HG03159 (cell line): ENCODE measurements around the gene PIK3CB.
"Not testable (repeated sequence)": the region's sequence is repeated elsewhere in the genome, so short reads cannot be mapped to it uniquely, and the experiment has no call there.

ENCODE experiments used
- ATAC-seq: cut with Tn5 transposase; IDR thresholded peaks from one replicate; pipeline ENCODE4 v1.9.1; 2021; ENCODE audit warnings: mild to moderate bottlenecking, moderate library complexity; ENCODE audit not compliant: unreplicated experiment

PIK3CB gene

DNA sequence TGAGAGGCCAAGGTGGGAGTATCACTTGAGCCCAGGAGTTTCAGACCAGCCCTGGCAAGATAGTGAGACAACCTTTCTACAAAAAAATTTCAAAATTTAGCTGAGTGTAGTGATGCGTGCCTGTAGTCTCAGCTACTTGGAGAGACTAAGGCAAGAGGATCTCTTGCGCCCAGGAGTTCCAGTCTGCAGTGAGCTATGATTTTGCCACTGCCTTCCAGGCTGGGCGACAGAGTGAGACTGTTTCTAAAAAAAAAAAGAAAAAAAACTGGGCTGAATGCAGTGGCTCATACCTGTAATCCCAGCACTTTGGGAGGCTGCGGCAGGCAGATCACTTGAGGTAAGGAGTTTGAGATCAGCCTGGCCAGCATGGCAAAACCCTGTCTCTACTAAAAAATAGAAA, 14.0 kb upstream of the PIK3CB start:
- no peak for ATAC-seq

DNA sequence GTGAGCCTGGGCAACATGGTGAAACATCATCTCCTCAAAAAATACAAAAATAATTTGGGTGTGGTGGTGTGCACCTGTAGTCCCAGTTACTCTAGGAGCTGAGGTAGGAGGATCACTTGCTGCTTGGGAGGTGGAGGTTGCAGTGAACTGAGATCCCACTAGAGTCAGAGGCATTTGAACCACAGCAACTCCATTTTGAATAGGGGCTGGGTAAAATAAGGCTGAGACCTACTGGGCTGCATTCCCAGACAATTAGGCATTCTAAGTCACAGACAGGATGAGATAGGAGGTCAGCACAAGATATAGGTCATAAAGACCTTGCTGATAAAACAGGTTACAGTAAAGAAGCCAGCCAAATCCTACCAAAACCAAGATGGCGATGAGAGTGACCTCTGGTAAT, 12.1 kb upstream of the PIK3CB start:
- ATAC-seq: not testable (repeated sequence)

DNA sequence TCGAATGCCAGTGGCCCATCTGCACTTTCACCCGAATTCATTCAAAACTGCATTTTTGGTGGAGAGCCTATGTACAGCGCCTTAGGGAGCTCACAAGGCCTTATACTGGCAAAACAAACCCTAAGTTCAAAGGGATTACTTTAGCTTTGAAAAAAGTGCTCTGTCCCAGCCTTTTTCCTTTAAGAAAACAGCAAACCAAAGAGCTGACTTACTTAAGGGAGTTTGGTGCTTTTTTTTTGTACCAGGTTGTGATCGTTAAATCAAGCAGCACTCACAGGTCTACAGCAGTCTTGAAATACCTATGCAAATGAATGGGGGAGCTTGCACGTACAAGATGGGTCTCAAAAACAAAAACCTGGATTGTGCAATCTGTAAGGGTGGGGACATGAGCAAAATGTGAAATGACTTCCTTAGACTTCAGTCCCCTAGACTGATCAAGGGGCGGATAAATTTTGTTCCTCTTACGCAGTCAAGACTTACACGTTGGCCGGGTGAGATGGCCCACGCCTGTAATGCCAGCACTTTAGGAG, 11.6 kb upstream of the PIK3CB start:
- no peak for ATAC-seq

DNA sequence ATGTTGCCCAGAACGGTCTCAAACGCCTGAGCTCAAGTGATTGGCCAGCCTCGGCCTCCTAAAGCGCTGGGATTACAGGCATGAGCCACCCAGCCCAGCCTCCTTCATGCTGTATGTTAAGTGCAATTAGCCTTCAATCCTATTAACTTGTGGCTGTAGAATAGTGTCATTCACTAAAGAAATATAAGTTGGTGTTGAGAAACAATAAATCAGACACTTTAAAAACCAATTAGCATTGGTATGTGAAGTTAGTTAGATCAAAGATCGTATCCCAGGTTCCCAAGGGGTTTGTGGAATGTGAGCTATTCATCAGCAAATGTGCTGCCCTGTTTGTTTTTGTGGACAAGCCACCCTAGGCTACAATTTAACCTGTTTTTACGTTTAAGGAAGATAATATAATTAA, 11.0 kb upstream of the PIK3CB start:
- ATAC-seq: no peak

DNA sequence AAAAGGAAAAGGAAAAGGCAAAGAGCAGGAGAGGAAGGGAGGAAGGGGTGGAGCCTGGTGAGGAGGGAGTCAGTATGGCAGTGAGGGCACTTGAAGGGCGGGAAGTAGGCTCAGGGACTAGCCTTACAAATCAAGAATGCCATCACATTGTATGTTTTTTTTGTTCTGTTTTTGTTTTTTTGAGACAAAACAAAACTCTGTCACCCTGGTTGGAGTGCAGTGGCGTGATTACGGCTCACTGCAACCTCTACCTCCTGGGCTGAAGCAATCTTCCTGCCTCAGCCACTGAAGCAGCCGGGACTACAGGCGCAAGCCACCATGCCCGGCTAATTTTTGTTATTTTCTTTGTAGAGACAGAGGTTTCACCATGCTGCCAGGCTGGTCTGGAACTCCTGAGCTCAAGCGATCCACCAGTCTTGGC, 10.5 kb upstream of the PIK3CB start:
- no peak for ATAC-seq

DNA sequence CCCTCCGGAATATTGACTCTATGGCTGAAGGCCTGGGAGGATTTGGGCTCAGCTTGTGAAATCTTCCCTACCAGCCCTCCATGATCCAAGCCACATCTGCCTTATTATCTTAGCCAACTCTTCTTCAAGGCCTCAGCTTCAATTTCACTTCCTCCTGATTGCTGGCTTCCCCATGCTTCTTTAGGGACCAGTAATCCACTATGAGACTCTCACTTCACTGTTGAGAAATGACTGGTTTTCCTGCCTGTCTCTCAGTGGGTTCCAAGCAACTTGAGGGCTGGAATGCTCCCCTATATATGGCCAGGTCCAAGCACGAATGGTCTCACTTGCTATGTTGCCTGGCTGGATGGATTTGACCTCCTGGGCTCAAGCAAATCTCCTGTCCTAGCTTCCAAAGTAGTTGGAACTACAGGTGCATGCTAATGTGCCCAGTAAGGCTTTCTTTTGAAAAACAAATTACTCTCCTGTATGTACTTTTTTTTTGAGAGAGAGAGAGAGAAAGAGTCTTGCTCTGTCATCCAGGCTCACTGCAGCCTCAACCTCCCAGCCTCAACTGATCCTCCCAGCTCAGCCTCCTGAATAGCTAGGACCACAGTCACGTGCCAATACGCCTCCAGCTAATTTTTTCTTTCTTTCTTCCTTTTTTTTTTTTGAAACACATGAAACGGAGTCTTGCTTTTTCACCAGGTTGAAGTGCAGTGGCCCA, 7.9 kb upstream of the PIK3CB start:
- peak; percentile 80 for ATAC-seq

DNA sequence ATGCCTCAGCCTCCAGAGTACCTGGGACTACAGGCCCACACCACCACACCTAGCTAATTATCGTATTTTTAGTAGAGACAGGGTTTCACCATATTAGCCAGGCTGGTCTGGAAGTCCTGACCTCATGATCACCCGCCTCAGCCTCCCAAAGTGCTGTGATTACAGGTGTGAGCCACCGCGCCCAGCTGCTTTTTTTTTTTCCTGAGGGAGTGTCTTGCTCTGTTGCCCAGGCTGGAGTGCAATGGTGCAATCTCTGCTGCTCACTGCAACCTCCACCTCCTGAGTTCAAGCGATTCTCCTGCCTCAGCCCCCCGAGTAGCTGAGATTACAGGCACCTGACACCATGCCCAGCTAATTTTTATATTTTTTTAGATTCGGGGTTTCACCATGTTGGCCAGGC, 3.7 kb upstream of the PIK3CB start:
- not testable (repeated sequence) for ATAC-seq

DNA sequence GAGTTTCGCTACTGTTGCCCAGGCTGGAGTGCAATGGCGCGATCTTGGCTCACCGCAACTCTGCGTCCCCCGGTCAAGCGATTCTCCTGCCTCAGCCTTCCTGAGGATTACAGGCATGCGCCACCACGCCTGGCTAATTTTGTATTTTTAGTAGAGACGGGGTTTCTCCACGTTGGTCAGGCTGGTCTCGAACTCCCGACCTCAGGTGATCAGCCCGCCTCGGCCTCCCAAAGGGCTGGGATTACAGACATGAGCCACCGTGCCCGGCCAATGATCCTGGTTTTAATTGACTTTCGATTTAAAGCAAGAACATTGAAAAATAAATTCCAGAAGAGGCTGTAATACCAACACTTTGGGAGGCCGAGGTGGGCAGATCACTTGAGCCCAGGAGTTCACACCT, 1.1 kb upstream of the PIK3CB start:
- not testable (repeated sequence) for ATAC-seq

DNA sequence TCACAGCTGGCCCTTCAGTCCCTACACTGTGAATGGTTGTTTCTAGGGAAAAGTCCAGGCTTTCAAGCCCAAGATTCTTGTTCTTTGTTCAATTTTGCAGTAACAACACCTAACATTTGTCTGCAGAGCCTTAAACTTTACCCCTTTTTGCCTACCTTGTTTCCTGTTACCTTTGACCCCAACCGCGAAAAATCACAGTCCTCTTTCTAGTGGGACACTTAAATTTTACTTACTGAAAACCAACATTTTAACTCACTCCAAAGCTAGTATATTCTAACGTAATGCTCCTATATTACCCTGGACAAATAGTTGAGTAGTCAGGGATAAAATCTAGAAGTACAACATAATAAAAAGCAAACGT, 649 bp upstream of the PIK3CB start:
- no peak for ATAC-seq

DNA sequence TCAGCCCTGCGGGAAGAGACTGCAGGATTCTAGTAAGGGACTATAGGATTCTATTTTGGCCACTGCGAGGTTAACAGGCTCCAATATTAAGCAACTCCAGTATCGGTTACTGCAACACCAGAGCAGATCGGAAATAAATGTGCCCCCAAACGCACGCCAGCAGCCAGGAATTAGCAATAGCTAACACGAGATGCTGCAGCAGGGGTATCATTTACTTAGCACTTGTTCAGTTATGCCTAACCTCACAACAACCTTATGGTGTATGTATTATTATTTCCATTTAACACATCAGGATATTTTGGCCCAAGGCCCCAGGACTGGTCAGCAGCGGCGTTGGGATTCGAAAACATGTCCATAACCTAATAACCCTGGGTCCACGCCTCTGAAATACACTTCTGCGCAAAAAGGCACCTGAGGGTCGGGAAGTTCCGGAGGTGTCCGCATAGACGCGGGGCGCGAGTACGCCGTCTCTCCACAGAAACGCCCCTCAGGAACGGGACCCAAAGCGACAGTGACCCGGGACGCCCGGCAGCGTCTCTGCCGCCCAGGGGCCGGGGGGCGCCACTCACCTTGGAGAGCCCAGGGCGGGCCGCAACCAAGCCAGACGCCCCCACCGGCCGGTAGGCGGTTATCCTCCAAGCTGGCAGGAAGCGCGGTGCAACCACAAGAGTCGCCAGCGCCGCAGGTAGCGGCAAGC, 681 bp downstream of the PIK3CB start:
- ATAC-seq: peak; percentile 51

DNA sequence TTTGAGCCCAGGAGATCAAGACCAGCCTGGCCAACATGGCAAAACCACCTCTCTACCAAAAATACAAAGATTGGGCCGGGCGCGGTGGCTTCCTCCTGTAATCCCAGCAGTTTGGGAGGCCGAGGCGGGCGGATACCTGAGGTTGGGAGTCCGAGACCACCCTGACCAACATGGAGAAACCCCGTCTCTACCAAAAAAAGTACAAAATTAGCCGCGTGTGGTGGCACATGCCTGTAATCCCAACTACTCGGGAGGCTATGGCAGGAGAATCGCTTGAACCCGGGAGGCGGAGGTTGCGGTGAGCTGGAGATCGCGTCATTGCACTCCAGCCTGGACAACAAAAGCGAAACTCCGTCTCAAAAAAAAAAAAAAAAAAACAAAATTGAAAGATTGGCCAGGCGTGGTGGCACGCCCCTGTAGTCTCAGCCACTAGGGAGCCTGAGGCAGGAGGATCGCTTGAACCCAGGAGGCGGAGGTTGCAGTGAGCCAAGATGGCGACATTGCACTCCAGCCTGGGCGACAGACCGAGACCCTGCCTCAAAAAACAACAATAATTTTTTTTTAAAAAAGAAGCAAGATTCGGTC, 2.2 kb downstream of the PIK3CB start:
- ATAC-seq: not testable (repeated sequence)

DNA sequence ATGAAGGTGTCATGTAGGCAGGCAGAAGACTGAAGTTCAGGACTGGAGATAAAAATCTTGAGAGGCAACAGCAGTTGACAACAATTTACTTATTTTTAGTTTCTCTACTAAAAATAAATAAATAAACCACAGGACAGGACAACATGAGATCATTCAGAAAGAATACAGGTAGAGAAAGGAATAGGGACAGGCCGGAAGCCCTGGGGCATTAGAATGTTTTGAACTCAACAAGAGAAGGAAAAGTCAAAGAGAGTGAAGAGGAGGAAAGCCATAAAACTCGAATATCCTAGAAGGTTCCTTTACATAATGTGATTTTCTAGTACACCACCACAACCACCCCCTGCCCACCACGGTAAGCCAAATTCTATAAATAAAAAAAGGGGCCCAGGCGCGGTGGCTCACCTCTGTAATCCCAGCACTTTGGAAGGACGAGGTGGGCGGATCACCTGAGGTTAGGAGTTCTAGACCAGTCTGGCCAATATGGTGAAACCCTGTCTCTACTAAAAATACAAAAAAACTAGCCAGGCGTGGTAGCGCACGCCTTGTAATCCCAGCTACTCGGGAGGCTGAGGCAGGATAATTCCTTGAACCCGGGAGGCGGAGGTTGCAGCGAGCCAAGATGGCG, 4.7 kb downstream of the PIK3CB start:
- no peak for ATAC-seq

DNA sequence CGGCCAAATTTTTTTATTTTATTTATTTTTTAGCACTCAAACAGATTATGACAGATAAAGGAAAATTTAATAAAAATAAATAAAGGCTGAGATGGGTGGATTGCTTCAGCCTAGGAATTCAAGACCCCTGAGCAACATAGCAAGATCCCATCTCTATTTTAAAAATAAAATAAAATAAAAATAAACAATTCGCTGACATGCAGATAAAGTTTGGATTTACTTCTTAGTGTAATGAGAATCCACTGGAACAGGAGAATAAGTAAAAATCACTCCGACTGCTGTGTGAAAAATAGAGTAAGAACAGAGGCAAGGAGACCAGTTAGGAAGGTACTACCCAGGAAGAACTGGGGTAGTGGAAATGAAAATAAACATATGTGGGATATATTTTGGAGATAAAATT, 5.6 kb downstream of the PIK3CB start:
- ATAC-seq: no peak

DNA sequence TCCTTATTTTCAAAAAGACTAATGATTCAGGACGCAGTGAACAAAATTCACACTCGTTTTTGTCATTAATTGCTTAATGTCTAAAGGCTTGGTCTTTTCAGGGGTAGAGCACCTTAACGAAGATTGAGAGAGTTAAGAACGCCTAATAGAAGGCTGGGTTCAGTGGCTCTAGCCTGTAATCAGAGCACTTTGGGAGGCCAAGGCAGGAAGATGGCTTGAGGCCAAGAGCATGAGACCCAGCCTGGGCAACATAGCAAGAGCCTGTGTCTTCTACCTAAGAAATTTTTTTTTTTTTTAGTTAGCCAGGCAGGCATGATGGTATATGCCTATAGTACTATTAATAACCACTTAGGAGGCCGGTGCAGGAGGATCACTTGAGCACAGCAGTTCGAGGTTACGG, 7.5 kb downstream of the PIK3CB start:
- no peak for ATAC-seq

DNA sequence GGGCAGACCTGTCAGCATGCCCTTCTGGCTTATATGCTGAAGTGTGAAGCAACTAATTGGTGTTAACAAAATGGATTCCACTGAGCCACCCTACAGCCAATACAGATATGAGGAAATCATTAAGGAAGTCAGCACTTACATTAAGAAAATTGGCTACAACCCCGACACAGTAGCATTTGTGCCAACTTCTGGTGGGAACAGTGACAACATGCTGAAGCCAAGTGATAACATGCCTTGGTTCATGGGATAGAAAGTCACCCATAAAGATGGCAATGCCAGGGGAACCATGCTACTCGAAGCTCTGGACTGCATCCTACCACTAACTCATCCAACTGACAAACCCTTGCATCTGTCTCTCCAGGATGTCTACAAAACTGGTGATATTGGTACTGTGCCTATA, 9.4 kb downstream of the PIK3CB start:
- no peak for ATAC-seq

DNA sequence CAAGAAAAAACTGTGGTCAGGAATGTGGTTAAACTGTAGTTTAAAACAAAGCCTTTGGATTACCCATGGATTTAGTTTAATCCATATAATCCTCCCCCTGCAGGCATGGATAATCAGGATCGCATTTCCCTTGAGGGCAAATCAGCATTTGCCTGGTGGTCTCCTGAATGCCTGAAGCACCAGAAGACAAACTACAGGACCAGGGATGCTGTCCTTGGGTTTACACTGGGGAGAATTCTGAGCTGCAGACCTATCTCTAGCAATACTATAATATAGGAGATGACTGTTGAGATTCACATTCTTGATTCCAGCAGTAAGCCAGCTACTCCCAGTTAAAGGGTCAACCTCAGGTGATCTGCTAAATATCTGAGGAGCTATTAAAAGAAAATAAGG, 10.6 kb downstream of the PIK3CB start:
- ATAC-seq: no peak

DNA sequence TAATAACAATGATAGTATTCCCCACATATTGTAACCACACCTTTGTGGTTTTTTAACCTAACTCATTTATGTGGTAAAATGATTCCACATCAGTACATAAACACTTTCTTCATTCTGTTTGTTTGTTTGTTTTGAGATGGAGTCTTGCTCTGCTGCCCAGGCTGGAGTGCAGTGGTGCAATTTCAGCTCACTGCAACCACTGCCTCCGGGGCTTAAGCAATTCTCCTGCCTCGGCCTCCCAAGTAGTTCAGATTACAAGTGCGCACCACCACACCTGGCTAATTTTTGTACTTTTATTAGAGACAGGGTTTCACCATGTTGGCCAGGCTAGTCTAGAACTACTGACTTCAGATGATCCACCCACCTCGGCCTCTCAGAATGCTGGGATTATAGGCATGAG, 14.3 kb downstream of the PIK3CB start:
- not testable (repeated sequence) for ATAC-seq

DNA sequence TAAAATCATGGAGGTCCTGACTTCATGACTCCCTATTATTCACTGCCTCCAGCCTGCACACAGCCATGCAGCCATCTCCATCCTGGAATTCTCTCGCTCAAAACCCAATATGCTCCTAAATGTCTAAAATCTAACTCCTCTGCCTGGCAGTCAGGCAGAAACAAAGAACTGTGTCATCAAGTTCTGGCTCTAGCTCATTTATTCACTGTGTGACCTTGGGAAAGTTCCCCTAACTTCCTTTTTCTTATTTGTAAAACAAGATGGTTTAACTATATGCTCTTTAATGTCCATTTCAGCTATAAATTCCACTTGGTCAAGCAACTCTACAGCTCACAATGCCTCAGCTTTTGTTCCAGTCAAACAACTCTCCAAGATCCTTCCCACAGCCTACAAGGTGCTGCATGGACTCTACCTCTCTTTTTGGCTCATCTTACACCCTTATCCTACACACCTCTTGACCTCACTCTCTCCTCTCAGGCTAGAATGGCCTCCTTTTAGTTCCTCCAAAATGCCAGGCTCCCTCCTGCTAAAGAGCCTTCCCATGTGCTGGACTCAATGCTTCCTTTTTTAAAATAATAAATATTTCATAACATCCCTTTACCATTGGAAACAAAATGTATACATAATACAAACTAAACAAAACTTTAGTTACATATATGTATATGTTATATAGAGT, 16.4 kb downstream of the PIK3CB start:
- ATAC-seq: no peak

DNA sequence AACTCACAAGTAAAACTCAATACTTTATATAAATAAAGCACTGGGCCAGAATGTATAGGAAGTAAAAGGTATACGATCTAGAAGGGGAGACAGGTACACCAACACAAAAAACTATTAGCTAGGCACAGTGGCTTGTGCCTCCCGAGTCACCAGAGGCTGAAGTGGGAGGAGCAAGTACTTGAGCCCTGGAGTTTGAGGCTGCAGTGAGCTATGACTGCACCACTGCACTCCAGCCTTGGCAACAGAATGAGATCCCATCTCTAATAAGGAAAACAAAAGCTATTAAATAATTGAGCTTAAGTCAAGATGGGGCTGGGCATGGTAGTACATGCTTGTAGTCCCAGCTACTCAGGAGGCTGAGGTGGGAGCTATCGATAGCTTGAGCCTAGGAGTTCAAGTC, 17.0 kb downstream of the PIK3CB start:
- no peak for ATAC-seq

DNA sequence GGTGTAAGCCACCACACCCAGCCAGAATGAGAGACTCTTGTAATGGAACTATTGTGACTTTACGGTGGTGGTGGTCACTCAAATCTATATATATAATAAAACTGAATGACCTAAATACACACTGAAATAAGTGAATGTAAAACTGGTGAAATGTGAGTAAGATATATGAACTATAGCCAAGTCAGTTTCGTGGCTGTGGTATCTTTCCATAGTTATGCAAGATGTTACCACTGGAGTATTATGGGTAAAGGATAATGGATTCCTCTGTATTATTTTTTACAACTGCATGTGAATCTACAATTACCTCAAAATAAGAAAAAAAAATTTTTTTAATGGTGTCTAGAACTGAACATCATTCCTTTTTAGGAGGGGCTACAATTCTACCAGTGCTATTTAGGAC, 21.9 kb downstream of the PIK3CB start:
- ATAC-seq: no peak
